Neural crest cell (in vitro differentiated cells): ENCODE results near the gene KDM4B. TPM values are rescaled to one million over a fixed set of nuclear protein-coding genes. Genes with fewer than 3 reads are reported as not detected.

Experiments
- DNase-seq: peaks from one replicate; pipeline ENCODE4 v3.0.0; 2021; ENCODE audit warnings: low read depth, mixed read lengths, low spot score
- H3K27ac Mint-ChIP-seq: one replicate; pipeline ENCODE4 v1.8.0; 2021; ENCODE audit warnings: mild to moderate bottlenecking, mixed read lengths; ENCODE audit not compliant: unreplicated experiment
- H3K27me3 Mint-ChIP-seq: 2 replicates; pipeline ENCODE4 v1.8.0; 2021; ENCODE audit warnings: low read depth, mild to moderate bottlenecking, mixed read lengths
- H3K36me3 Mint-ChIP-seq: 2 replicates; pipeline ENCODE4 v1.8.0; 2021; ENCODE audit warnings: low read depth, mild to moderate bottlenecking, mixed read lengths
- H3K4me1 Mint-ChIP-seq: 2 replicates; pipeline ENCODE4 v1.8.0; 2021; ENCODE audit warnings: mixed read lengths
- H3K4me3 Mint-ChIP-seq: one replicate; pipeline ENCODE4 v1.8.0; 2021; ENCODE audit warnings: mild to moderate bottlenecking, mixed read lengths
- H3K9me3 Mint-ChIP-seq: 2 replicates; pipeline ENCODE4 v1.8.0; 2021; ENCODE audit warnings: mixed read lengths
- total RNA-seq: library from RNA; stranded (reverse); gene quantifications from 2 replicates; pipeline ENCODE4 v1.2.1, GENCODE V29; 2021
- TF ChIP-seq, protein P1 (sequence below): fragments of 200-600 bp; sonication (generic); conservative IDR thresholded peaks from 2 replicates; pipeline ENCODE4 v1.5.0; 2021; ENCODE audit warnings: antibody characterized with exemption, mild to moderate bottlenecking

Gene KDM4B
- total RNA-seq, 1 donor from 2014 or later = 45.4 TPM

DNA sequence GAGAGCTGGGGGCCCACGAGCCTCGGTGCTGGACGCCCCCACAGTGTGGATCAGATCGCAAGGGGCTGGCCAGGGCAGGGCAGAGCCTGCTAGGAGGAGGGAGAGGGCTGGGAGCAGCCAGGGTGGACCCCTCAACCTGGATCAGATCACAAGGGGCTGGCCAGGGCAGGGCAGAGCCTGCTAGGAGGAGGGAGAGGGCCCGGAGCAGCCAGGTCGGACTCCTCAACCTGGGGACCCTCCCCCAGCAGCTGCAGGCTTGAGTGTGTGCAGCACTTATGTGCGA lies 126.6 kb downstream of the KDM4B start:
- Mint-ChIP-seq H3K27me3 (no peaks in the 10 kb centered on the region), H3K36me3 (peaks cover 24% of the 10 kb centered on the region), H3K4me3 (no peak overlapping the region), H3K27ac (no peak overlapping the region), H3K9me3 (peaks cover 13% of the 10 kb centered on the region), H3K4me1 (peaks cover 17% of the 10 kb centered on the region)
- no peak for DNase-seq
- TF ChIP-seq, protein P1, sequence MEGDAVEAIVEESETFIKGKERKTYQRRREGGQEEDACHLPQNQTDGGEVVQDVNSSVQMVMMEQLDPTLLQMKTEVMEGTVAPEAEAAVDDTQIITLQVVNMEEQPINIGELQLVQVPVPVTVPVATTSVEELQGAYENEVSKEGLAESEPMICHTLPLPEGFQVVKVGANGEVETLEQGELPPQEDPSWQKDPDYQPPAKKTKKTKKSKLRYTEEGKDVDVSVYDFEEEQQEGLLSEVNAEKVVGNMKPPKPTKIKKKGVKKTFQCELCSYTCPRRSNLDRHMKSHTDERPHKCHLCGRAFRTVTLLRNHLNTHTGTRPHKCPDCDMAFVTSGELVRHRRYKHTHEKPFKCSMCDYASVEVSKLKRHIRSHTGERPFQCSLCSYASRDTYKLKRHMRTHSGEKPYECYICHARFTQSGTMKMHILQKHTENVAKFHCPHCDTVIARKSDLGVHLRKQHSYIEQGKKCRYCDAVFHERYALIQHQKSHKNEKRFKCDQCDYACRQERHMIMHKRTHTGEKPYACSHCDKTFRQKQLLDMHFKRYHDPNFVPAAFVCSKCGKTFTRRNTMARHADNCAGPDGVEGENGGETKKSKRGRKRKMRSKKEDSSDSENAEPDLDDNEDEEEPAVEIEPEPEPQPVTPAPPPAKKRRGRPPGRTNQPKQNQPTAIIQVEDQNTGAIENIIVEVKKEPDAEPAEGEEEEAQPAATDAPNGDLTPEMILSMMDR = no peak

DNA sequence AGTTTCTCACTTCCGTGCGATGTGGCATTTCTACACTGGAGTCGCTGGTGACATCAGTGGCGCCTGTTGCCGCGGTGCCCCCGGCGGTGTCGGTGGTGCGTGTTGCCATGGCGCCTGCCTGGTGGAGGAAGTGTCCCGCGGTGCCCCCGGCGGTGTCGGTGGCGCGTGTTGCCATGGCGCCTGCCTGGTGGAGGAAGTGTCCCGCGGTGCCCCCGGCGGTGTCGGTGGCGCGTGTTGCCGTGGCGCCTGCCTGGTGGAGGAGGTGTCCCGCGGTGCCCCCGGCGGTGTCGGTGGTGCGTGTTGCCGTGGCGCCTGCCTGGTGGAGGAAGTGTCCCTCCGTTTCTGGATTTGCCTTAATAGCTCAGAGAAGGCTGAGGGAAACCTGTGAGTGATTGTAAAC lies 127.6 kb downstream of the KDM4B start:
- peaks cover 30% of the 10 kb centered on the region for H3K36me3 Mint-ChIP-seq
- H3K4me1 Mint-ChIP-seq = peaks cover 13% of the 10 kb centered on the region
- DNase-seq = no peak
- TF ChIP-seq, protein P1 = no peak
- no peak overlapping the region for H3K4me3 Mint-ChIP-seq
- H3K27ac Mint-ChIP-seq = no peak overlapping the region
- peaks cover 13% of the 10 kb centered on the region for H3K9me3 Mint-ChIP-seq
- H3K27me3 Mint-ChIP-seq = peaks cover 2% of the 10 kb centered on the region

DNA sequence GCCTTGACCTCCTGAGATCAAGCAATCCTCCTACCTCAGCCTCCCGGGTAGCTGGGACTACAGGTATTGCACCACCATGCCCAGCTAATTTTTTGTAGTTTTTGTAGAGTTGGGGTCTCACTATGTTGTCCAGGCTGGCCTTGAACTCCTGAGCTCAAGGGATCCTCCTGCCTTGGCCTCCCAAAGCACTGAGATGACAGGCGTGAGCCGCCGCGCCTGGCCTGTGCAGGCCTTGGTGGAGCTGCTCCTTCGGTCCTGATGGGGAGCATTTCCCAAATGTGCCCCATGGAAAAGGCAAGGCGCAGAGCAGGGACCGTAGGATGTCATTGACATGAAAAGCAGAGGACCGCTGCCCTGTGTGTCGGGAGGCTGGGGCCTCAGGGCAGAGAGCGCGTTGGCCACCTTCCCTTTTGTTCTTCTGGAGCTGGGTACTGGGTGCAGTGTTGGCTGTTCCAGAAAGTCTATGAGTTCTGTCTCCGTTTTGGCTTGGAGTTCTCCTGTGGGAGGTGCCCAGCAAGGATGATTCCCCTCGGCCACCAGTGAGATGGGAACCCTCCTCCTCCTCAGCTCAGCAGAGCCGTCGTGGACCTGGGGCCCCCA lies 128.5 kb downstream of the KDM4B start:
- no peak for DNase-seq
- Mint-ChIP-seq H3K36me3 (peaks cover 30% of the 10 kb centered on the region), H3K27me3 (peaks cover 2% of the 10 kb centered on the region), H3K4me1 (peaks cover 13% of the 10 kb centered on the region), H3K9me3 (peaks cover 13% of the 10 kb centered on the region), H3K27ac (peak overlapping the region; percentile 27), H3K4me3 (no peak overlapping the region)
- TF ChIP-seq, protein P1 = no peak

DNA sequence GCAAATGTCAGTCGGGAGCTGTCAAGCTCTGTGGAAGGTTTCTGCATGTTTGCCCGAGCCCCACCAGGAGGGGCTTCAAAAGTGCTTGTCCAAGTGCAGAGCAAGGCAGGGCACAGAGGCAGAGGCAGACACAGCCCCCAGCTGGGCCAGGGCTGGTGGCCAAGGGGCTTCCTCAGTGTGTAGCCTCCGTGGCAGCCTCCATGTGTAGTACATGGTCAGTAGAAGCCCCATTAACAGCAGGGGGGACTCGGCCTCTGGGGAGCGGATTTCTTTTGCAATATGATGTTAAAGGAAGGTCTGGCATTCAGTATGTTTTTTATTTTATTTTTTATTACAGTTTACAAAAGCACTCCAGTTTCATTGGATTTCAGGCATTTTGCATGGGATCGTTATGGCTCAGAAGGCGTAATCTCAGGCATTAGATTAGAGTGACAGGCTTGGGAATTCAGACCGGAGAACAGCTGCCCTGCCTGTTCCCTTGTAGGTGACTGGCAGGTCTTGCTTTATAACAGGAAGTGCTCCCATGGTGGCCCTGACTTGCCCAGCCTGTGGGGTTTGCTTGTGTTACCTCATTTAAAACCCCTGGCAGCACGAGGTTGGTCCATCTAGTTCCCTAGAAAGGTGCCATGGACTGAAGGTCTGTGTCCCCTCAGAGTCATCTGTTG lies 129.2 kb downstream of the KDM4B start:
- Mint-ChIP-seq H3K4me1 (peaks cover 13% of the 10 kb centered on the region), H3K9me3 (peaks cover 13% of the 10 kb centered on the region), H3K36me3 (peaks cover 30% of the 10 kb centered on the region), H3K27me3 (peaks cover 2% of the 10 kb centered on the region), H3K4me3 (no peak overlapping the region), H3K27ac (no peak overlapping the region)
- DNase-seq = no peak
- TF ChIP-seq, protein P1 = no peak

DNA sequence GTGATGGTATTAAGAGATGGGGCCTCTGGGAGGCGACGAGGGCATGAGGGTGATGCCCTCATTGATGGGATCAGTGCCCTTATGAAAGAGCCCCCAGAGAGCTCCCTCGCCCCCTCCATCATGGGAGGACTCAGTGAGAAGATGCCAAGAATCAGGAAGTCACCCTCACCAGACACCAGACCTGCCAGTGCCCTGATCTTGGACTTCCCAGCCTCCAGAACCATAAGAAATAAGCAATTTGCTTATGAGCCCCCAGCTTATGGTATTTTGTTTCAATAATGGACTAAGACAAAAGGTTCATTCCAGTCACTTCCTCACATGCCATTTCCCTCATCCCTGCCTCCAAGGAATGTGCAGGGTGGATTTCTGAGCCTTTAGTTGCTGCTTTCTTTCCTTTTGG lies 129.7 kb downstream of the KDM4B start:
- H3K27me3 Mint-ChIP-seq = peaks cover 2% of the 10 kb centered on the region
- no peak for DNase-seq
- TF ChIP-seq, protein P1 = no peak
- no peak overlapping the region for H3K4me3 Mint-ChIP-seq
- no peak overlapping the region for H3K27ac Mint-ChIP-seq
- peaks cover 30% of the 10 kb centered on the region for H3K36me3 Mint-ChIP-seq
- H3K9me3 Mint-ChIP-seq = peaks cover 13% of the 10 kb centered on the region
- H3K4me1 Mint-ChIP-seq = peaks cover 10% of the 10 kb centered on the region
